GM21515 (cell line): ENCODE results near the gene HSPA9.
"Not testable (repeated sequence)": the region's sequence is repeated elsewhere in the genome, so short reads cannot be mapped to it uniquely, and the experiment has no call there.

Experiments used
- ATAC-seq: cut with Tn5 transposase; IDR thresholded peaks from one replicate; pipeline ENCODE4 v1.9.1; 2021; ENCODE audit not compliant: unreplicated experiment

HSPA9 gene

GRCh38 chr5:138536215-138536614 is 39.0 kb downstream of the HSPA9 start:
- ATAC-seq = no peak

GRCh38 chr5:138533973-138534941 is 40.9 kb downstream of the HSPA9 start:
- ATAC-seq = no peak

GRCh38 chr5:138529812-138530211 is 45.4 kb downstream of the HSPA9 start:
- ATAC-seq = no peak

GRCh38 chr5:138528744-138529469 is 46.3 kb downstream of the HSPA9 start:
- no peak for ATAC-seq

DNA sequence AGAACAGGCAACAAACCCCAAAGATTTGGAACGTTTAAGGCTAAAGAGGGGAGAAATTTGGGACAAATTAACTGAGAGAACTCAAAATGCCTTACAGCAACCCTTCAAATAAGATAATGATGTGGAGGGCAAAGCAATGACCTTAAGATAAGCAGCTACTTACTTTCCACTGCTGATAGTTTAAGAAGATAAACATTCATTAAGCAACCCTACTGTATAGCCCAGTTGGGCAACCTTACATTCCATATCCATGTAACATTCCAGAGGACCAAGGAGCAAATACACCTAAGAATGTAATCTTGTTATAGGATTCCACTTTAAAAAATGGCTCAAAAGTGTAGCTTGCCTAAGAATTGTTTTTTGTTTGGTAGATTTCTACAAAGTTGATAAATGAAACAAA is 47.0 kb downstream of the HSPA9 start:
- ATAC-seq = no peak

DNA sequence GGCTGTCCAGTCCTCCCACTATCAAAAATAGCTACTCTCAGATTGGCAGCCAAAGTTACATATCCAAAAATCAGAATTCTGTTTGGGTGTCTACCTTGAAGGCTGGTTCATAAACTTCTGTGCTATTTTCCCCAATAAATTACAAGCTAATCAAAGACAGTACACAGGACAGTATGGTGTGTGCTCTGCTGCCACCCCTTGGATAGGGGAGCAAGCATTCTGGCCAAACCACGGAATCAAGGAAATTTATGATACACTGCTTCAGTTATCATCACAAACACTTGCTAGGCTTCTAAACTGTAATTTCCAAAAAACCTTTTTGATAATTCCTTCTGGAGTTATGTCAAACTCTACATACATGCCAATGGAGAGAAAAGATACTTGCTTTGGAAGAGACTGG is 48.0 kb downstream of the HSPA9 start:
- ATAC-seq = no peak

- ATAC-seq = no peak
Observed at GRCh38 chr5:138523406-138523805, 51.8 kb downstream of the HSPA9 start.

DNA sequence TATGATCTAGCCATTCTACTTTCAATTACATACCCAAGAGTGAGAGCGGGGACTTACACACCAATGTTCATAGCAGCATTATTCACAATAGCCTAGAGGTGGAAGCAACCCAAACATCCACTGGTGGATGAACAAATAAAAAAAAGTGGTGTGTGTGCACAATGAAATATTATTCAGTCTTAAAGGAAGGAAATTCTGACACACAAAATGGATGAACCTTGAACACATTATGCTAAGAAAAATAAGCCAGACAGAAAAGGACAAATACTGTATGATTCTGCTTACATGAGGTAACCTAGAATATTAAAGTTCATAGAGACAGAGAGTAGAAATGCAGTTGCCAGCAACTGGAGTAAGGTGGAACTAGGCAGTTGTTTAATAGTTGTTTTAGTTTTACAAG is 54.2 kb downstream of the HSPA9 start:
- no peak for ATAC-seq

DNA sequence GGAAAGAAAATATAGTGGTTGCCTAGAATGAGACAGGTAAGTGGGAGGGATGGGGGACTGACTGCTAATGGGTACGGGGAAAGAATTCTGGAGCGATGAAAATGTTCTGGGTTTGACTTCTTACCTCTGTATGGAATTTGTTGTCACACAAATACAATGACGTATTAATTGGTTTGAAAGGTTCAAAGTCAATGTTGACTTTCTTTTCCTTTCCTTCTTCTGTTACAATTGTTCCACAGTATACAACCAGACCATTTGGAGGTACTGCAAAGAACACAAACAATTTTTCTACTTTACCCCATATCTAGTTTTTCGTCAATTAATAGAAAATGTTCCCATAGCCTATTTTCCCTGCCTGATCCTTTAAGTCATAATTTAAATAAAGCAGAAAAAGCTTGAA is 57.8 kb downstream of the HSPA9 start:
- ATAC-seq = no peak

GRCh38 chr5:138515556-138516245 is 59.5 kb downstream of the HSPA9 start:
- no peak for ATAC-seq

- no peak for ATAC-seq
Observed at GRCh38 chr5:138514021-138514420, 61.2 kb downstream of the HSPA9 start.

- no peak for ATAC-seq
Observed at GRCh38 chr5:138508958-138509357, 66.2 kb downstream of the HSPA9 start.

DNA sequence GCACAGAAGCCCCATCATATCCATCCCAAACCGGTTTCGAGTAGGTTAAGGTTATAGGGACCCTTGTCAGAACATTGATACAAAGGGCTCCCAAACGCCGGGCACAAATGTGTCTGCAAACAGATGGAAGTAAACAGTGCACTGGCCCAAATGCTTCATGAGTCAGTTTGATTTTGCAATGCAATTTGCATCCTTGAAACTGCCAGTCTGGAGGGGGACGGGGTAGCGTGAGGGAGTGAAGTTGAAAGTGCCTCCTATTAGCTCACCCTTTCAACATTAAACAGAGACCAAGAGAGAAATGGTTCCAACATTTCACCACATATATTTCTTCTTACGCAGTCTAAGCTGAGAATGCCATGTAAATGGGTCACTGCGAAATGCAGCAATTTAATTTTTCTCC is 67.7 kb downstream of the HSPA9 start:
- ATAC-seq = not testable (repeated sequence)

GRCh38 chr5:138506370-138507306 is 68.6 kb downstream of the HSPA9 start:
- ATAC-seq = no peak

DNA sequence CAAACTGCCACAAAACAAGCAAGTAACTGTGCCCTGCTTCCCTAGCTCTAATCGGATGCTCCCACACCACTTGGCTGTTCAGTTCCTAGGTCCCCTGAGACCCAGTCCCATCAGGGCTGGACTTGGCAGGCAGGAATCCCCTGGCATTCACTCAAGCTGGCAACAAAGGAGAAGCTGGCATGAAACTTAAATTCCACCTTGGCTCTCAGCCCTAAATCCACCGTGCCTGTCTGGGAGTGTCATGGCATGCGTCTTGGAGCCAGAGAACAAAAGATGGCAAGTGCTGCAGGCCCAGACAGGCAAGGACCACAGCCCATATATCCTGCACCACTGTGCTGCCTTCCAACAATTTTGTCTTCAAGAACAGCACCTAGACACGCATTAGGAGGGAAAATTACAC is 70.4 kb downstream of the HSPA9 start:
- ATAC-seq = no peak
